HEK293 (cell line): ENCODE measurements around the gene UST.

ENCODE experiments used
- CTCF ChIA-PET: fragments of 350-600 bp; formaldehyde crosslinking; extraction: SDS; loops from one replicate; lab custom pipeline; 2021; ENCODE audit warnings: antibody characterized with exemption; lab: Yijun Ruan, JAX
- POLR2A ChIA-PET: fragments of 300-600 bp; formaldehyde crosslinking; extraction: SDS; loops from one replicate; lab custom pipeline; 2020; ENCODE audit warnings: antibody characterized with exemption, inconsistent platforms; lab: Yijun Ruan, JAX
- H3K27ac ChIP-seq: fragments of 200-500 bp; sonication (Bioruptor generic); 2 replicates; pipeline ENCODE4 v1.5.1; 2014; ENCODE audit warnings: low read depth, low read length, control low read depth, inconsistent platforms; ENCODE audit errors: extremely low read depth
- H3K36me3 ChIP-seq, 2 experiments: fragments of 200-500 bp in 1 of 2; sonication (Bioruptor generic) in 1 of 2; 1 replicate in 1 of 2; 2 replicates in 1 of 2; pipeline ENCODE4 v1.5.1; 2014 to 2017; ENCODE audit warnings: inconsistent platforms in 2 of 2, low read length in 2 of 2; ENCODE audit not compliant: control insufficient read depth in 2 of 2, insufficient read depth in 1 of 2
- H3K4me1 ChIP-seq: fragments of 200-500 bp; sonication (Bioruptor generic); 2 replicates; pipeline ENCODE4 v1.5.1; 2014; ENCODE audit warnings: mild to moderate bottlenecking, low read length, inconsistent platforms; ENCODE audit not compliant: control insufficient read depth, insufficient read depth
- H3K4me3 ChIP-seq: 2 replicates; pipeline ENCODE4 v1.5.1; 2011; ENCODE audit warnings: low read depth, mild to moderate bottlenecking, control low read depth, low read length, moderate library complexity
- H3K9me3 ChIP-seq: fragments of 200-500 bp; sonication (Bioruptor generic); 2 replicates; pipeline ENCODE4 v1.5.1; 2014; ENCODE audit warnings: low read depth, low read length, inconsistent platforms; ENCODE audit not compliant: control insufficient read depth, insufficient read depth
- IKZF3 ChIP-seq: fragments of 450-650 bp; IDR thresholded peaks from 2 replicates; pipeline ENCODE4 v1.5.0; 2018; ENCODE audit warnings: missing biosample characterization, mild to moderate bottlenecking, missing genetic modification characterization, moderate library complexity
- KLF1 ChIP-seq: fragments of 450-650 bp; formaldehyde crosslinking; IDR thresholded peaks from 2 replicates; pipeline ENCODE4 v1.5.1; 2016; ENCODE audit warnings: missing biosample characterization, missing genetic modification characterization
- SP2 ChIP-seq: fragments of 450-650 bp; formaldehyde crosslinking; IDR thresholded peaks from 2 replicates; pipeline ENCODE4 v1.5.1; 2016; ENCODE audit warnings: missing biosample characterization, missing genetic modification characterization
- YY1 ChIP-seq: fragments of 450-650 bp; formaldehyde crosslinking; IDR thresholded peaks from 2 replicates; pipeline ENCODE4 v1.5.1; 2018; ENCODE audit warnings: missing biosample characterization, missing genetic modification characterization
- ZNF24 ChIP-seq: fragments of 450-650 bp; formaldehyde crosslinking; IDR thresholded peaks from 2 replicates; pipeline ENCODE4 v1.5.1; 2016; ENCODE audit warnings: missing biosample characterization, missing genetic modification characterization
- ZNF324 ChIP-seq: fragments of 450-650 bp; formaldehyde crosslinking; IDR thresholded peaks from 2 replicates; pipeline ENCODE4 v1.5.1; 2016; ENCODE audit warnings: missing biosample characterization, missing genetic modification characterization
- ZNF560 ChIP-seq: fragments of 450-650 bp; formaldehyde crosslinking; IDR thresholded peaks from 2 replicates; pipeline ENCODE4 v1.5.1; 2017; ENCODE audit warnings: missing biosample characterization, missing genetic modification characterization, borderline replicate concordance
- ZNF747 ChIP-seq: fragments of 450-650 bp; formaldehyde crosslinking; IDR thresholded peaks from 2 replicates; pipeline ENCODE4 v1.5.1; 2016; ENCODE audit warnings: missing biosample characterization, missing genetic modification characterization
- TF ChIP-seq, protein P1 (sequence below): fragments of 450-650 bp; formaldehyde crosslinking; IDR thresholded peaks from 2 replicates; pipeline ENCODE4 v1.5.1; 2016; ENCODE audit warnings: missing biosample characterization, missing genetic modification characterization
- TF ChIP-seq, protein P2 (sequence below): fragments of 450-650 bp; formaldehyde crosslinking; IDR thresholded peaks from 2 replicates; pipeline ENCODE4 v1.5.1; 2016; ENCODE audit warnings: missing biosample characterization, missing genetic modification characterization
- TF ChIP-seq, protein P3 (sequence below): fragments of 450-650 bp; formaldehyde crosslinking; IDR thresholded peaks from 2 replicates; pipeline ENCODE4 v1.5.1; 2016; ENCODE audit warnings: missing biosample characterization, missing genetic modification characterization, low read depth

UST gene

DNA sequence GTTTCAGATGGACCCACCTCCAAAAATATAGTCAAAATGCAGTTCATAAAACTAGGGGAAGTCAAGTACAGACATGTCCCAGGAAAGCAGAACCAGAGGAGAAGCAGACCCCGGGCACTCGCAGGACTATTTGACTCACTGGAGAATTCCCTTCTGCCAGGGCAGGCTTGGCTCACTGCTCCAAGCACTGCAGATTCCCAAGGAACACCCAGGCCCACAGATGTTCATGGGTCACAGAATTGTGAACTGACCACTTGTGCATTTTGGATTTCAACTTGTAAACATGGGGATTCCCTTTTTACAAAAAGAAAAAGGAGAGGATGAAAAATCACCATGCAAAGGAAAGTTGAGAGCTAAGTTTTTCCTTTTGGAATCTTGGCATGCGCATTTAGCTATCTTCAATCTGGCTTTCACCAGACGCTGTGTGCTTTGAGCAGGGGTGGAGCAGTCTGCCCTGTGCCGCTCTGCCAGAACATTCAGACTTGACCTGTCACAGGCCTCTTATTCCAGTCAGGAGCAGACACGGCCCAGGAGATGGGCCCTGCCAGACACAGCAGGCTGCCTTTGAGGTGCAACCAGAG is 333.2 kb downstream of the UST start:
- Histone ChIP-seq H3K4me3 (no peak overlapping the region), H3K36me3 (no peaks in the 10 kb centered on the region), H3K27ac (peak overlapping the region; percentile 7; the same call in 1 of the 2 replicates)
- TF ChIP-seq ZNF324 (tag by site-specific recombination) (no peak), ZNF560 (tag by site-specific recombination) (no peak)
- TF ChIP-seq, protein P1, sequence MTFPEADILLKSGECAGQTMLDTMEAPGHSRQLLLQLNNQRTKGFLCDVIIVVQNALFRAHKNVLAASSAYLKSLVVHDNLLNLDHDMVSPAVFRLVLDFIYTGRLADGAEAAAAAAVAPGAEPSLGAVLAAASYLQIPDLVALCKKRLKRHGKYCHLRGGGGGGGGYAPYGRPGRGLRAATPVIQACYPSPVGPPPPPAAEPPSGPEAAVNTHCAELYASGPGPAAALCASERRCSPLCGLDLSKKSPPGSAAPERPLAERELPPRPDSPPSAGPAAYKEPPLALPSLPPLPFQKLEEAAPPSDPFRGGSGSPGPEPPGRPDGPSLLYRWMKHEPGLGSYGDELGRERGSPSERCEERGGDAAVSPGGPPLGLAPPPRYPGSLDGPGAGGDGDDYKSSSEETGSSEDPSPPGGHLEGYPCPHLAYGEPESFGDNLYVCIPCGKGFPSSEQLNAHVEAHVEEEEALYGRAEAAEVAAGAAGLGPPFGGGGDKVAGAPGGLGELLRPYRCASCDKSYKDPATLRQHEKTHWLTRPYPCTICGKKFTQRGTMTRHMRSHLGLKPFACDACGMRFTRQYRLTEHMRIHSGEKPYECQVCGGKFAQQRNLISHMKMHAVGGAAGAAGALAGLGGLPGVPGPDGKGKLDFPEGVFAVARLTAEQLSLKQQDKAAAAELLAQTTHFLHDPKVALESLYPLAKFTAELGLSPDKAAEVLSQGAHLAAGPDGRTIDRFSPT (tag by site-specific recombination): no peak
- TF ChIP-seq, all 188 proteins: peak for 0
- POLR2A ChIA-PET: interaction anchor here (0.6 kb wide), 1 partner anchor 723 kb away, joined by 3 read pairs; no protein-coding TSS in a partner anchor
- Histone ChIP-seq H3K9me3 (no peaks in the 10 kb centered on the region), H3K4me1 (peaks cover 32% of the 10 kb centered on the region)
- CTCF ChIA-PET: interaction anchor here (0.6 to 2.6 kb wide), 10 partner anchors 18 to 502 kb away, joined by 3 to 28 read pairs (median 3); no protein-coding TSS in a partner anchor

DNA sequence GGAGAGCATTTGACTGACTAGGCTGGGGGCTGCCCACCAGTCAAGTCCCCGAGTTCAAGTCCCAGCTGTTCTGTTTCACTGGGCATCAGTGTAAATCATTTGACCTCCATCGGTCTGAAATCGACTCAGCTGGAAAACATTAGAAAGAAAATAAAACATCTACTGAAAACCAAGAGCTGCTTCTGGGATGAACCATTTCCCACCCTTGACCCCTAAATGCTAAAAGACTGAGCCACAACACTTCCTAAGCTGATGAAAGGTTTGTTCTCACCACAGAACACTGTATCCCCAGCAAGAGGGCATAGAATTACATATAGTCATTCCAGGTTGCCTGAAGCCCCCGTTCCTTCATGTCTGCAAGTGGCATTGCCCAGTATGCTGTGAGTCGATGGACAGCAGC is 333.7 kb downstream of the UST start:
- Histone ChIP-seq H3K27ac (no peak overlapping the region), H3K4me3 (no peak overlapping the region), H3K36me3 (no peaks in the 10 kb centered on the region), H3K9me3 (no peaks in the 10 kb centered on the region), H3K4me1 (peaks cover 29% of the 10 kb centered on the region)
- ChIA-PET CTCF (interaction anchor here (0.6 to 2.6 kb wide), 10 partner anchors 19 to 503 kb away, joined by 3 to 28 read pairs (median 4); no protein-coding TSS in a partner anchor), POLR2A (interaction anchor here (0.6 kb wide), 1 partner anchor 722 kb away, joined by 3 read pairs; no protein-coding TSS in a partner anchor)
- TF ChIP-seq, protein P2, sequence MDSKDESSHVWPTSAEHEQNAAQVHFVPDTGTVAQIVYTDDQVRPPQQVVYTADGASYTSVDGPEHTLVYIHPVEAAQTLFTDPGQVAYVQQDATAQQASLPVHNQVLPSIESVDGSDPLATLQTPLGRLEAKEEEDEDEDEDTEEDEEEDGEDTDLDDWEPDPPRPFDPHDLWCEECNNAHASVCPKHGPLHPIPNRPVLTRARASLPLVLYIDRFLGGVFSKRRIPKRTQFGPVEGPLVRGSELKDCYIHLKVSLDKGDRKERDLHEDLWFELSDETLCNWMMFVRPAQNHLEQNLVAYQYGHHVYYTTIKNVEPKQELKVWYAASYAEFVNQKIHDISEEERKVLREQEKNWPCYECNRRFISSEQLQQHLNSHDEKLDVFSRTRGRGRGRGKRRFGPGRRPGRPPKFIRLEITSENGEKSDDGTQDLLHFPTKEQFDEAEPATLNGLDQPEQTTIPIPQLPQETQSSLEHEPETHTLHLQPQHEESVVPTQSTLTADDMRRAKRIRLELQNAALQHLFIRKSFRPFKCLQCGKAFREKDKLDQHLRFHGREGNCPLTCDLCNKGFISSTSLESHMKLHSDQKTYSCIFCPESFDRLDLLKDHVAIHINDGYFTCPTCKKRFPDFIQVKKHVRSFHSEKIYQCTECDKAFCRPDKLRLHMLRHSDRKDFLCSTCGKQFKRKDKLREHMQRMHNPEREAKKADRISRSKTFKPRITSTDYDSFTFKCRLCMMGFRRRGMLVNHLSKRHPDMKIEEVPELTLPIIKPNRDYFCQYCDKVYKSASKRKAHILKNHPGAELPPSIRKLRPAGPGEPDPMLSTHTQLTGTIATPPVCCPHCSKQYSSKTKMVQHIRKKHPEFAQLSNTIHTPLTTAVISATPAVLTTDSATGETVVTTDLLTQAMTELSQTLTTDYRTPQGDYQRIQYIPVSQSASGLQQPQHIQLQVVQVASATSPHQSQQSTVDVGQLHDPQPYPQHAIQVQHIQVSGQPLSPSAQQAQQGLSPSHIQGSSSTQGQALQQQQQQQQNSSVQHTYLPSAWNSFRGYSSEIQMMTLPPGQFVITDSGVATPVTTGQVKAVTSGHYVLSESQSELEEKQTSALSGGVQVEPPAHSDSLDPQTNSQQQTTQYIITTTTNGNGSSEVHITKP: peak; percentile 88
- TF ChIP-seq ZNF747 (tag by site-specific recombination) (no peak), IKZF3 (tag by site-specific recombination) (no peak)

DNA sequence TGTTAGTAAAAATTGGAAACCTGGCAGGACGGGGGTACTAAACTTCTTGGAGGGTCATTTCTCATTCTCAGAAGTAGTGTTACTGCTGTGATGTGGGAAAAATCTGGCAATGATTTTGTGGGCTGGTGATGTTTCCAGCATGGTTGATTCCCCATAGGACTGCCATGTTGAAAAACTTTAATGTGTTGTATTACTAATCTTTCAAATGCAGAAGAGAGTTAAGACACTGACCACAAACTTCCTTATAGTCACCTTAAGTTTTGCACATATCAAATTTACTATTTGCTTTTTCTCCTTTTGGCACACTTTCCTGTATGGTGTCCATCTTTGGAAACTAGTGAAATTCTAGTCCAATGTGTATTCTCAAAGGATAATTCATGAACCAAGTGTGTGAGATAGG is 334.5 kb downstream of the UST start:
- ChIA-PET POLR2A (no interaction called here), CTCF (interaction anchor here (0.7 to 2.6 kb wide), 7 partner anchors 20 to 436 kb away, joined by 3 to 28 read pairs (median 5); no protein-coding TSS in a partner anchor)
- Histone ChIP-seq H3K9me3 (no peaks in the 10 kb centered on the region), H3K4me3 (no peak overlapping the region), H3K4me1 (peaks cover 21% of the 10 kb centered on the region), H3K36me3 (no peaks in the 10 kb centered on the region), H3K27ac (no peak overlapping the region)
- no peak for TF ChIP-seq ZNF24 (tag by site-specific recombination)
- TF ChIP-seq, protein P3, sequence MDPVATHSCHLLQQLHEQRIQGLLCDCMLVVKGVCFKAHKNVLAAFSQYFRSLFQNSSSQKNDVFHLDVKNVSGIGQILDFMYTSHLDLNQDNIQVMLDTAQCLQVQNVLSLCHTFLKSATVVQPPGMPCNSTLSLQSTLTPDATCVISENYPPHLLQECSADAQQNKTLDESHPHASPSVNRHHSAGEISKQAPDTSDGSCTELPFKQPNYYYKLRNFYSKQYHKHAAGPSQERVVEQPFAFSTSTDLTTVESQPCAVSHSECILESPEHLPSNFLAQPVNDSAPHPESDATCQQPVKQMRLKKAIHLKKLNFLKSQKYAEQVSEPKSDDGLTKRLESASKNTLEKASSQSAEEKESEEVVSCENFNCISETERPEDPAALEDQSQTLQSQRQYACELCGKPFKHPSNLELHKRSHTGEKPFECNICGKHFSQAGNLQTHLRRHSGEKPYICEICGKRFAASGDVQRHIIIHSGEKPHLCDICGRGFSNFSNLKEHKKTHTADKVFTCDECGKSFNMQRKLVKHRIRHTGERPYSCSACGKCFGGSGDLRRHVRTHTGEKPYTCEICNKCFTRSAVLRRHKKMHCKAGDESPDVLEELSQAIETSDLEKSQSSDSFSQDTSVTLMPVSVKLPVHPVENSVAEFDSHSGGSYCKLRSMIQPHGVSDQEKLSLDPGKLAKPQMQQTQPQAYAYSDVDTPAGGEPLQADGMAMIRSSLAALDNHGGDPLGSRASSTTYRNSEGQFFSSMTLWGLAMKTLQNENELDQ (tag by site-specific recombination): no peak
- TF ChIP-seq YY1 (tag by site-specific recombination): no peak
- TF ChIP-seq SP2: no peak
- TF ChIP-seq KLF1: no peak
